HepG2 (cell line): ENCODE results near the gene B4GALT5. TPM values are rescaled to one million over a fixed set of nuclear protein-coding genes. Genes with fewer than 3 reads are reported as not detected.

ENCODE experiments used
- CENPBD1 ChIP-seq: sonication (generic); formaldehyde crosslinking; IDR thresholded peaks from 2 replicates; pipeline ENCODE4 v1.8.0; 2022; ENCODE audit warnings: missing genetic modification reagents, low read depth, mild to moderate bottlenecking, borderline replicate concordance
- CREBL2 ChIP-seq: sonication (generic); formaldehyde crosslinking; IDR thresholded peaks from 2 replicates; pipeline ENCODE4 v1.8.1; 2023; ENCODE audit warnings: missing genetic modification reagents, mild to moderate bottlenecking, borderline replicate concordance
- DR1 ChIP-seq: sonication (generic); formaldehyde crosslinking; IDR thresholded peaks from 2 replicates; pipeline ENCODE4 v1.8.0; 2021; ENCODE audit warnings: mild to moderate bottlenecking, missing genetic modification reagents, inconsistent platforms
- FLYWCH1 ChIP-seq: sonication (generic); formaldehyde crosslinking; IDR thresholded peaks from 2 replicates; pipeline ENCODE4 v1.8.1; 2023; ENCODE audit warnings: mild to moderate bottlenecking, missing genetic modification reagents
- FOXJ3 ChIP-seq: sonication (generic); formaldehyde crosslinking; IDR thresholded peaks from 2 replicates; pipeline ENCODE4 v1.4.0; 2020; ENCODE audit warnings: missing genetic modification reagents, mild to moderate bottlenecking, borderline replicate concordance
- FOXO4 ChIP-seq: sonication (generic); formaldehyde crosslinking; conservative IDR thresholded peaks from 2 replicates; pipeline ENCODE4 v1.8.1; 2023; ENCODE audit warnings: missing genetic modification reagents
- HIVEP1 ChIP-seq: sonication (generic); formaldehyde crosslinking; IDR thresholded peaks from 2 replicates; pipeline ENCODE4 v1.4.0; 2020; ENCODE audit warnings: mild to moderate bottlenecking, missing genetic modification reagents
- HNRNPUL1 ChIP-seq: fragments of 200-400 bp; formaldehyde crosslinking; IDR thresholded peaks from 2 replicates; pipeline ENCODE4 v1.6.1; 2017; ENCODE audit warnings: low read depth, mild to moderate bottlenecking, low read length, moderate library complexity
- JUND ChIP-seq: sonication (generic); formaldehyde crosslinking; IDR thresholded peaks from 2 replicates; pipeline ENCODE4 v1.8.0; 2022; ENCODE audit warnings: mild to moderate bottlenecking, missing genetic modification reagents
- KAT8 ChIP-seq: IDR thresholded peaks from 2 replicates; pipeline ENCODE4 v1.6.1; 2016; ENCODE audit warnings: missing genetic modification reagents, missing compliant biosample characterization
- MAX ChIP-seq: IDR thresholded peaks from 2 replicates; pipeline ENCODE4 v1.6.1; 2012; ENCODE audit warnings: inconsistent platforms
- NR2F2 ChIP-seq: IDR thresholded peaks from 2 replicates; pipeline ENCODE4 v1.6.1; 2012; ENCODE audit warnings: low read depth, inconsistent platforms, borderline replicate concordance
- POGK ChIP-seq: sonication (generic); formaldehyde crosslinking; conservative IDR thresholded peaks from 2 replicates; pipeline ENCODE4 v1.8.0; 2022; ENCODE audit warnings: mild to moderate bottlenecking, moderate library complexity, missing genetic modification reagents
- RFXANK ChIP-seq: IDR thresholded peaks from 2 replicates; pipeline ENCODE4 v1.6.1; 2016
- SMARCC2 ChIP-seq: fragments of 450-650 bp; IDR thresholded peaks from 2 replicates; pipeline ENCODE4 v1.6.1; 2017; ENCODE audit warnings: antibody characterized with exemption, mild to moderate bottlenecking
- SP140L ChIP-seq: sonication (generic); formaldehyde crosslinking; IDR thresholded peaks from 2 replicates; pipeline ENCODE4 v1.4.0; 2020; ENCODE audit warnings: missing genetic modification reagents, borderline replicate concordance
- TEAD3 ChIP-seq: optimal IDR thresholded peaks from 2 replicates; pipeline ENCODE3; 2016; ENCODE audit warnings: borderline replicate concordance
- U2AF2 ChIP-seq: fragments of 200-400 bp; formaldehyde crosslinking; IDR thresholded peaks from 2 replicates; pipeline ENCODE4 v1.6.1; 2017; ENCODE audit warnings: low read depth, mild to moderate bottlenecking, low read length
- ZGPAT ChIP-seq: IDR thresholded peaks from 2 replicates; pipeline ENCODE4 v1.6.1; 2016; ENCODE audit warnings: mild to moderate bottlenecking
- ZNF17 ChIP-seq: sonication (generic); formaldehyde crosslinking; IDR thresholded peaks from 2 replicates; pipeline ENCODE4 v1.5.0; 2020; ENCODE audit warnings: mild to moderate bottlenecking, missing genetic modification reagents
- ZNF432 ChIP-seq: sonication (generic); formaldehyde crosslinking; IDR thresholded peaks from 2 replicates; pipeline ENCODE4 v1.5.0; 2020; ENCODE audit warnings: missing genetic modification reagents, mild to moderate bottlenecking, borderline replicate concordance
- ZNF597 ChIP-seq: sonication (generic); formaldehyde crosslinking; IDR thresholded peaks from 2 replicates; pipeline ENCODE4 v1.5.0; 2020; ENCODE audit warnings: missing genetic modification reagents
- polyA plus RNA-seq, 8 experiments: library from polyadenylated mRNA; depleted of rRNA in 3 of 8; stranded (reverse) in 7 of 8; unstranded in 1 of 8; fragments of >200 nt; fragmentation: Illumina TruSeq in 4 of 8; extraction: Trizol in 4 of 8; gene quantifications; 2 replicates each; pipeline versions ENCODE4 v1.2.1 to v1.2.3, GENCODE V29; 2011 to 2016; ENCODE audit warnings: low read depth in 4 of 8, missing spikeins in 1 of 8, mixed read lengths in 1 of 8; ENCODE audit not compliant: insufficient read depth in 1 of 8
- total RNA-seq, 5 experiments: library from RNA; depleted of rRNA; stranded (reverse); fragments of >200 nt; fragmentation: Illumina TruSeq; extraction: Trizol; gene quantifications; 2 replicates each; pipeline ENCODE4 v1.2.3, GENCODE V29; 2016; ENCODE audit warnings: low read depth in 1 of 5

B4GALT5 gene
- total and polyA plus RNA-seq, 2 of the 13 experiments (the other 11 are each of a cell fraction or from before 2014, with no cell fraction given), result 27.3 to 30.9 TPM

- TF ChIP-seq SMARCC2 (no peak), POGK (CRISPR knock-in tag) (peak; percentile 94), U2AF2 (no peak), JUND (CRISPR knock-in tag) (no peak), KAT8 (peak; percentile 86), DR1 (CRISPR knock-in tag) (peak; percentile 69; the same call in 1 of the 2 replicates), ZNF17 (CRISPR knock-in tag) (peak; percentile 27; the same call in 1 of the 2 replicates), RFXANK (CRISPR knock-in tag) (0 out of 2 replicates have a peak, but pooled peaks have one; percentile 52), CREBL2 (CRISPR knock-in tag) (0 out of 2 replicates have a peak, but pooled peaks have one; percentile 67), MAX (peak; percentile 96), CENPBD1 (CRISPR knock-in tag) (no peak), SP140L (no peak), NR2F2 (peak; percentile 5; the same call in 1 of the 2 replicates), TEAD3 (CRISPR knock-in tag) (peak; percentile 84), FOXJ3 (peak; percentile 73), ZNF432 (CRISPR knock-in tag) (peak; percentile 84; the same call in 1 of the 2 replicates), FLYWCH1 (CRISPR knock-in tag) (no peak), HIVEP1 (CRISPR knock-in tag) (peak; percentile 87), FOXO4 (no peak), ZNF597 (no peak), HNRNPUL1 (no peak), ZGPAT (CRISPR knock-in tag) (peak; percentile 85; the same call in 1 of the 2 replicates)
Measured at GRCh38 chr20:49610691-49611538, 102.8 kb downstream of the B4GALT5 start (continued).
